Hippocampal formation (tissue), 2 donors: ENCODE data around the gene SURF2.

Experiments
- DNase-seq, 2 donors: peaks; one replicate each; lab custom pipeline; 2025; lab: John Stamatoyannopoulos, UW

SURF2 gene

DNA sequence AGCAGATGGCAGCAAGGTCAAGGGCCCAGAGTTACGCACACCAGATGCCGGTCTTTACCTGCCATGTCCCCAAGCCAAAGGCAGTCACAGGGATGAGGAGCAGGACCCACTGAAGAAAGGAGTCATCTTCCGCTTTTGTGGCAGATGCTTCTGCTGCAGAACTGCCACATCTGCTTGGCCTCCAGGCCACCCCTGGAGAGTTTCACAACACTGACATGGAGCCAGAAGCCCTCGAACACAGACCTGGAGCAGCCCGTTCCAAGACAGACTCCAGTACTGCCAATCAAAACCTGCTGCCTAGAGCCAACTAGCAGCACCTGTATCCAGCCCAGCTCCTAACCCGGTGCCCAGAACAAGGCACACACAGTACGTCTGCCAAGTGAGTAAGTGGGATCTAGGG is 1.6 kb upstream of the SURF2 start:
- DNase-seq: no peak

GRCh38 chr9:133355881-133356357 is 431 bp upstream of the SURF2 start:
- no peak for DNase-seq

DNA sequence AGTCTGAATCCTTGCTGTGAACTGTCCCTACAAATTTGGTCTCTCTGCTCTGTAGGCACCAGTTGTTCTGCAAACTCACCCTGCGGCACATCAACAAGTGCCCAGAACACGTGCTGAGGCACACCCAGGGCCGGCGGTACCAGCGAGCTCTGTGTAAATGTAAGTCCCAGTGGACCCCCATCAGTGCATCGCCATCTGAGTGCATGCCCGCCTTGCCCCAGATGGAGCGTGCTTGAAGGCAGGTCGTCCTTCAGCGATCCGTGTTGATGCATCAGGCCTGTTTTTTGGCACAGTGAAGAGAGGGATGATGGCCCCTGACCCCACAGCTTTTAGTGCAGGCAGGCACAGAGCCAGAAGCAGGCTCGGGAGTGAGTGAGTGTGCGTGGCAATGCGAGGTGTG is 1.3 kb downstream of the SURF2 start:
- no peak for DNase-seq

DNA sequence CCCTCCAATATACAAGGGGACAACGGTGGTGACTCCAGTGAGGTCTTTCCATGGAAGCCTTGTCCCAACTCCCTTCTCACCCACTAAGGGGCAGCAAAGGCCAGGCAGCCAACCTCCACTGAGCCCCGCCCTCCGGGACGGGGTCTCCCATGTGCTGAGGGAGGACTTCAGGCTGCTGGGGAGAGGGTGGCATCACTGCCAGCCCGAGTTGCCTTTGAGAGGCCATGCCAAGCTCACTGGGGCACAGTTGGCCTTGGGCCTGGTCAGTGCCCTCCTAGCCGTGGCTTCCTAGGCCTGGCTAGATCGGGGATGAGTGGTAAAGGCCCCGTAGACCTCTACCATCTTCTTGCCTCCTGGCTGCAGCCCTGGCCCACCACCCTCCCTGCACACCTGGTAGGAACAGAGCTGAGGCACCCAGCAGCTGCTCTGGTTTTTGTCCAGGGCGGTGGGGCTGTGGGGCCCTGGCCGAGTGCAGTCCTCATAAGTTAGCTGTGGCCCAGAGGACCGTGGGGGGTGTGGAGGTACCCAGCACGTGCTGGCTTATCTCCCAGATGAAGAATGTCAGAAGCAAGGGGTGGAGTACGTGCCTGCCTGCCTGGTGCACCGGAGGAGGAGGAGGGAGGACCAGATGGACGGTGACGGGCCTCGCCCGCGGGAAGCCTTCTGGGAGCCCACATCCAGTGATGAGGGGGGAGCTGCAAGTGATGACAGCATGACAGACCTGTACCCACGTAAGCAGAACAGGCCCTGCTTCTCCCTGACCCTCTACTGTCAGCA is 3.2 kb downstream of the SURF2 start:
- DNase-seq: no peak

- DNase-seq: no peak
Measured at GRCh38 chr9:133360400-133361393, 4.3 kb downstream of the SURF2 start.

- DNase-seq: no peak
Measured at GRCh38 chr9:133361507-133362092, 5.2 kb downstream of the SURF2 start.

DNA sequence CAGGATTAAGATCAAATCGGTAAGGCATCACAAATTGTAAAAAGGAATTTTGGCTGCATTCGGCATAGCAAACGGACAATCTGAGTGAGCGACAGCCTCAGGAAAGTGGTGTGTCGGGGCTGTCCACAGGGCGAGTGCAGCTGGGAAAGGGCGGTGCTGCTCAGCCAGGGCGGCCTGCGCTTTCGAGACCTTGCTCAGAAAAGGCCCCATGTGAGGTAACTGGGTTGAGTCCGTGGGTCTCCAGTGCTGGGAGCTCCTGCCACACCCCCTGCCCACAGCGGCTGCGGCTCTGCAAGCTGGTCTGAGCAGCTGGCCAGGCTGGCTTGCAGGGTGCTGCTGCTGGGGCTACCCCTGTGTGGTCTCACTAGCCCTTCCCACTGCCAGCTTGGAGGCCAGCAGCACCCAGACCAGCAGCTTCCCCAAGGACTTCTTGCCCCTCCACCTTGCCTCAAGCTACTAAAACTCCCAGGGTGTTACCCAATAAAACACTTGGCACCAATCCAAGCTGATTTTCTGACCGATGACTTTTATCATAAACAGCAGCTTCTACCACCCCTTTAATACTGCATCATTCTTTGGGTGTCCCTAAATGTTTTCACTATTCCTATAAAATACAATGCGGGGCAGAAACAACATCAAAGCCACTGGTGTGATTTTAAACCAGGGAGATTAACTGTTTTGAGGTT is 6.2 kb downstream of the SURF2 start:
- DNase-seq: no peak

GRCh38 chr9:133366435-133366834 is 10.1 kb downstream of the SURF2 start:
- no peak for DNase-seq

GRCh38 chr9:133367221-133367620 is 10.9 kb downstream of the SURF2 start:
- no peak for DNase-seq

DNA sequence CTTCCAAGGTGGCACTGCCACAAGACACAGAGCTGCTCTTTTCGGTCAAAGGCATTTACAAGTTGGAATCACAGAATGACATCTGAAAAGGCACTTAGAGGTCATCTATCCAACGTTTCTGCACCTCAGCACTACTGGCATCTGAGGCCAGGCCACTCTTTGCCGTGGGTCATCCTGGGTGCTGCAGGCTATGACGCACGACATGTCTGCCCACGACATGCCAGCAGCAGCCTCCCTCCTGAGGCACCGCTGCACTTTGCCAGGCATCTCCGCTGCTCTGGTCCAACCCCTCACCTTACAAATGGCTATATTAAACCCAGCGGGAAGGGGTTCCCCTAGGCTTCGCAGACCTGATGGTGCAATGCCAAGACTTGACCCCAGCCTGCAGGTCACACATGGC is 11.4 kb downstream of the SURF2 start:
- DNase-seq: no peak

DNA sequence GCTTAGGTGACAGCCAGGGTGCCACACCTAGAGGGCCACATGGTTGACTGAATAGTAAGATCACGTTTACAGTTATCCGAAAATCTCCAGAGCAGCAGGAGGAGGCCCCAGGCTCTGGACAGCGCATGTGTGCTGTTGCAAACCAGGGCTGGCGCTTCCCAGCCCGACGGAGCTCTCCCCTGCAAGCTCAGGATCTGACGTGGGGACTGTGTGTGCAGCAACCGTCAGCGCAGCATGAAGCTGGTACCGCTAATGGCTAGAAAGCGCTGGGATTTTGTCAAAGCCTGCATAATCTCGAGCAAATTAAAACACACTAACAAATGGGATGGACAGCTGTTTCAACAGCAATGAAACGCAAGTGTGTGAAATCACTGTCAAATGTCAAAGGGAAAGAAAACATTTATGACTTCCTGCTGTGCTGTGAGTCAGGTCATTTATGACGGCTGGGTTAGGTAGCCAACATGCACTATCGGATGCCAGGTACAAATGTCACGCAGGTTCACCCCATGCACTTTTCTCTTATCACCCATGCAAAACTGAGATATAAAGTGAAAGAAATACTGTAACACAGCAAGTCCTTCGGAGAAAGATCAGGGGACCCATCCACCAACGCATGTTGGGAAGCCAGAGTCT is 12.0 kb downstream of the SURF2 start:
- DNase-seq: no peak

GRCh38 chr9:133369422-133369821 is 13.1 kb downstream of the SURF2 start:
- DNase-seq: no peak

DNA sequence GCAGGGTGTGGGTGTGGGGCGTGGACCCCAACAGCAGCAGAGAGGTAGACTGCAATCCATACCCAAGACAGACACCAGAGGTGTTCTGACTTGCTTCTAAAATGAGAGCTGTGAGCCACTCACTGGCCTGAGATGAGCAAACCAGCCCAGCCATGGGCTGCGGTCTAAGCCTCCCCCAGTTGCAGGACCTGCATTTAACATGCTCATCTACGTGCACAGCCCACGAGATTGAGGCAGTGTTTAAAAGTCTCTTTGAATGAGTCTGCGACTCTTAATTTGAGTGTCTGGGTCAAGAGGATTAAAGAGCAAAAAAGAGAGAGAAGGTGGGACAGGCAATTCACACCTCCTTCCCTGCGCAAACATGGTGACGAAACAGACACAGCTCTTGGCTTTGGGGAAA is 13.6 kb downstream of the SURF2 start:
- DNase-seq: no peak

- no peak for DNase-seq
Measured at GRCh38 chr9:133370685-133371084, 14.3 kb downstream of the SURF2 start.

- DNase-seq: no peak
Measured at GRCh38 chr9:133371261-133371711, 14.9 kb downstream of the SURF2 start.

DNA sequence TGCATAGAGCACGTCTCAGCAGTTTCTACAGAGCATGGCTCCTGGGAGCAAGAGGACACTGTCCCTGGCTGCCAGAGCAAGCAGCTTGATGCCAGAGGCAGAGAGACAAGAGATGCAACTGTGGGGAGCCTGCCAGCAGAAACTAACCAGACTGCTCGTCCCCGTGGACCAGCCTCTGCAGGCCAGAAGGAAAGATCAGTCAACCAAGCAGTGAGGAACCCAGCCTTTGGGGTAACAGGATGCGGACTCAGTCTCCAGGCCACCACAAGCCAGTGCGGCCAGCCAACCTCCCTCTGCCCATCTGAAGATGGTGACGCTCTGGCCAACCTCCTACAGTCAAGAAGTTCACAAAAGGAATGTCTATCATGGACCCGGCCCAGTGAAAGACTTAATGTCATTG is 15.8 kb downstream of the SURF2 start:
- no peak for DNase-seq

DNA sequence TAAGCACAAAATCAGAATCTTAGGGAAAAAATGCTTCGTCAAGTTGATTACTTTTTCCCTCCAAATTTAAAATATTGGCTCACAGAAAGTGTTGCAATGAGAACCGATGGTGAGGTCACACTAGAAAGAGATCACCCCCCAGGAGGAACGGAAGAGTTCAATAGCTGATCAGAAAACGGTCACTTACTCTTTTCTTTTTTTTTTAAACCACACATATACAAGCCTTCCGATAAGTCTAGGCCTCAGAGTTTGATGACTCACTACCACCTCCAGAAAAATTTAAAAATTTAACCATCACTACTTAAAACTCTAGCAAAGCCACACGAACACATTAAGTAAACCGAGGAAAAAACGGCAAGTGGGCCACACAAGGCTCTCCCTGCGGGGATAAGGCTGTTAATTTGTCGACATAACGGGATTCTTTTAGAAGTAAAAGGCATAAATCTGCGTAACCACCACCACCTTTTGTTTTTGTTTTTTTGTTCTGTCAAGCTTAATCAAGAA is 18.3 kb downstream of the SURF2 start:
- DNase-seq: no peak

- no peak for DNase-seq
Measured at GRCh38 chr9:133375116-133375723, 18.9 kb downstream of the SURF2 start.

DNA sequence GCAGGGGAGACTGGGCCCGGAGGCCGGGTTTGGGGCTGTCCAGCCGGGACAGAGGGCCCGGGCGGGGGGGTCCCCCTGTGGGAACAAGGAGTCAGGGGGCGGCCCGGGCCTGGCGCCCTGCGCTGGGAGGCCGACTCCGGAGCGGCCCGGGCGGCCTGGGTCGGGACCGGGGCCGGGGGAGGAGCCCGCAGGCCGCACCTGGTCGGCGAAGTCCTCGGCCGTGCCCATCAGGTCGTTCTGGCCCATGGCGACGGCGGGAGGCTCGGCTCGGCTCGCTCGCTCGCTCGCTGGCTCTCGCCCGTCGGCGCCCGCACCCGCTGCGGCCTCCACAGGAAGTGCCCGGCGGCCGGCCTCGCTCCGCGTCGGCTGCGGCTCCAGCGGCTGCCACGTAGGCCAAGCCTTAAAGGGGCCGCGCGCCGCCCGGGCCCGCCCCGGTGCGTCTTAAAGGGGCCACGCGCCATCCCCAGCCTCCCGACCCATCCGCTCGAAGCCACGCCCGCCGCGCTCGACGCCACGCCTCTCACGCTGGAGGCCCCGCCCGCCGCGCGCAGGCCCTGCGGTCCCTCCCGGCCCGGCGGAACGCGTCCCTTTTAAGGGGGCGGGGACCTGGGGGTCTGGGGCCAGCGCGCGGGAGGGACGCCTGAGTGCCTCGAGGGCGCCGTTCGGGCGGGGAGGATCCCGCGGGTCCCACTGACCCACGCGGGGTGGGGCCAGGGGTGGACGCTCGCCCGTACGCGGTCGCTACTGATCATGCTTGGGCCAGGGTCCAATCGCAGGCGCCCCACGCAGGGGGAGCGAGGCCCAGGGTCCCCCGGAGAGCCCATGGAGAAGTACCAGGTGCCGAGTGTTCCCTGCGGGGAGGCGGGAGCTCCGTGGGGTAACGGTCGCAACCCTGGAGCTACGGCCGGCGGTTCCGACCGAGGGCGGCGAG is 19.6 kb downstream of the SURF2 start, which contains the start of the genes STKLD1 and SURF4:
Gene STKLD1, plus strand, starts transcription at position 643 of the 931 bp plus-strand sequence. Its CDS starts 108 bp downstream, at position 751.
Gene SURF4, minus strand, starts transcription at position 337 of the 931 bp plus-strand sequence. Its CDS starts 91 bp downstream, at position 246.
- peak; percentile 93 for DNase-seq
